ENCODE data around the gene SNRK. TPM values are rescaled to one million over a fixed set of nuclear protein-coding genes. Genes with fewer than 3 reads are reported as not detected.

Gene SNRK
- polyA plus RNA-seq, 3 donors, result 12.8 to 19.7 (median 16.1) TPM

DNA sequence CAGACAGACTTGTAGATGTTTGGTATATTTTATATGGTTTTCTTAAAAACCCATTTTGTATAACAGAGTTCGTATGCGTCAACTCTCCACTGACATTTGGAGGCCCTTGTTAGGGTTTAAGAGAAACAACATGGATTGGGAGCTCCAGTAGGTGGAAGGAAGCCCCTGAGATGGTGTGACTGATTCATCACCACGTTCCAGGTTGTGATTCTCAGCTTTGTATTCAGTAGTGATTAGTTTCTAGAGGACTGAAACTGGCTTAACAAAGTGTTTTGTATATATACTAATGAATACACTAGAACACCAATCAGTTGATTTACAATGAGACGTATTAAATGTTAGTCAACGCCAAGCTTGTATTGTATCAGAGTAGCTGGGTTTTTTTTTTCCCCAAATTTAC lies 33.9 kb downstream of the SNRK start:
- no peaks in the 10 kb centered on the region for H3K9me3 ChIP-seq (replicated peaks in 1 of 2; ENCODE audit: control insufficient read depth in 1 of 2, insufficient read depth in 1 of 2, low read length in 2 of 2)
- no peak overlapping the region for H3K9ac ChIP-seq (ENCODE audit: insufficient read depth, low read length, poor library complexity, severe bottlenecking)
- H2AFZ ChIP-seq (ENCODE audit: insufficient read depth, low read depth, low read length, poor library complexity, severe bottlenecking), result no peak overlapping the region
- Mint-ChIP-seq H3K27ac (no peak overlapping the region), H3K27me3 (ENCODE audit: low read depth in 3 of 3) (peaks cover 0 to 1% (median 1%) of the 10 kb centered on the region in 3 donors), H3K4me1 (peaks cover 42% of the 10 kb centered on the region), H3K4me3 (no peak overlapping the region), H3K9me3 (peaks cover 0 to 4% (median 0%) of the 10 kb centered on the region in 7 donors), H3K36me3 (peaks cover 13 to 35% of the 10 kb centered on the region in 2 donors)
- intact Hi-C loops (cut with micrococcal nuclease), result loop anchor here in 1 of 2 donors (10.0 kb wide), 1 partner anchor 55 kb away; no protein-coding TSS in a partner anchor
- H3K36me3 ChIP-seq (replicated peaks in 1 of 2; ENCODE audit: control insufficient read depth in 1 of 2, insufficient read depth in 2 of 2, low read length in 2 of 2), result peaks cover 3 to 40% of the 10 kb centered on the region in 2 donors
- TF ChIP-seq, protein P1, sequence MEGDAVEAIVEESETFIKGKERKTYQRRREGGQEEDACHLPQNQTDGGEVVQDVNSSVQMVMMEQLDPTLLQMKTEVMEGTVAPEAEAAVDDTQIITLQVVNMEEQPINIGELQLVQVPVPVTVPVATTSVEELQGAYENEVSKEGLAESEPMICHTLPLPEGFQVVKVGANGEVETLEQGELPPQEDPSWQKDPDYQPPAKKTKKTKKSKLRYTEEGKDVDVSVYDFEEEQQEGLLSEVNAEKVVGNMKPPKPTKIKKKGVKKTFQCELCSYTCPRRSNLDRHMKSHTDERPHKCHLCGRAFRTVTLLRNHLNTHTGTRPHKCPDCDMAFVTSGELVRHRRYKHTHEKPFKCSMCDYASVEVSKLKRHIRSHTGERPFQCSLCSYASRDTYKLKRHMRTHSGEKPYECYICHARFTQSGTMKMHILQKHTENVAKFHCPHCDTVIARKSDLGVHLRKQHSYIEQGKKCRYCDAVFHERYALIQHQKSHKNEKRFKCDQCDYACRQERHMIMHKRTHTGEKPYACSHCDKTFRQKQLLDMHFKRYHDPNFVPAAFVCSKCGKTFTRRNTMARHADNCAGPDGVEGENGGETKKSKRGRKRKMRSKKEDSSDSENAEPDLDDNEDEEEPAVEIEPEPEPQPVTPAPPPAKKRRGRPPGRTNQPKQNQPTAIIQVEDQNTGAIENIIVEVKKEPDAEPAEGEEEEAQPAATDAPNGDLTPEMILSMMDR (IDR thresholded peaks at IDR 0.05), result no peak
- H3K4me2 ChIP-seq (replicated peaks; ENCODE audit: extremely low read depth, low read length, poor library complexity, severe bottlenecking), result no peak overlapping the region
- H3K4me1 ChIP-seq (ENCODE audit: control insufficient read depth in 1 of 2, insufficient read depth in 2 of 2, low read length in 2 of 2), result peaks cover 18 to 24% of the 10 kb centered on the region in 2 donors
- peaks cover 100% of the 10 kb centered on the region for H4K20me1 ChIP-seq (ENCODE audit: insufficient read depth, low read length)
- WGBS (ENCODE audit: insufficient coverage), result 100% methylated on average over 2 of the region's 5 CpGs
- DNase-seq, result no peak
- no peak overlapping the region for H3K4me3 ChIP-seq (replicated peaks in 1 of 3; ENCODE audit: low read depth in 2 of 3, low read length in 3 of 3)
- H3K27ac ChIP-seq (ENCODE audit: low read depth in 1 of 2, low read length in 2 of 2), result peak overlapping the region in 1 of 2 donors; percentile 53
- H3K79me2 ChIP-seq (ENCODE audit: insufficient read depth, low read length), result peaks cover 100% of the 10 kb centered on the region
- H3K27me3 ChIP-seq (ENCODE audit: control insufficient read depth in 2 of 2, insufficient read depth in 2 of 2, low read length in 2 of 2), result no peaks in the 10 kb centered on the region

DNA sequence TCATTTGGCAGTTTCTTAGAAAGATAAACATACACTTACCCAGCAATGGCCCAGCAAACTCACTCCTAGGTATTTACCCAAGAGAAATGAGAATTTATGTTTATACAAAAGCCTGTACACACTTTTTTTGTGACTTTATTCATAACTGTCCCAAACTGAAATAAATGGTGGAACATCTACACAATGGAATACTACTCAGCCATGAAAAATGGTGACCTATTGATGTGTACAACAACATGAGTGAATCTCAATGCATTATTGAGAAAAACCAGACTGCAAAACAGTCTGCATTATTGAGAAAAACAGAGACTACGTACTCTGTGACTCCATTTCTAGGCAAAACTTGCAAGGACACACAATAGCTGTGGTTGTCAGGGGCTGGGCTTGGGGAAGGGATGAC lies 37.2 kb downstream of the SNRK start:
- Histone ChIP-seq H4K20me1 (ENCODE audit: insufficient read depth, low read length) (peaks cover 100% of the 10 kb centered on the region), H3K4me1 (ENCODE audit: control insufficient read depth in 1 of 2, insufficient read depth in 2 of 2, low read length in 2 of 2) (peaks cover 40 to 52% of the 10 kb centered on the region in 2 donors), H3K4me2 (replicated peaks; ENCODE audit: extremely low read depth, low read length, poor library complexity, severe bottlenecking) (no peak overlapping the region), H3K27ac (ENCODE audit: low read depth in 1 of 2, low read length in 2 of 2) (peak overlapping the region in 1 of 2 donors; percentile 33), H3K36me3 (replicated peaks in 1 of 2; ENCODE audit: control insufficient read depth in 1 of 2, insufficient read depth in 2 of 2, low read length in 2 of 2) (peaks cover 3 to 23% of the 10 kb centered on the region in 2 donors), H3K4me3 (replicated peaks in 1 of 3; ENCODE audit: low read depth in 2 of 3, low read length in 3 of 3) (no peak overlapping the region), H3K9ac (ENCODE audit: insufficient read depth, low read length, poor library complexity, severe bottlenecking) (no peak overlapping the region), H3K27me3 (ENCODE audit: control insufficient read depth in 2 of 2, insufficient read depth in 2 of 2, low read length in 2 of 2) (no peaks in the 10 kb centered on the region), H3K9me3 (replicated peaks in 1 of 2; ENCODE audit: control insufficient read depth in 1 of 2, insufficient read depth in 1 of 2, low read length in 2 of 2) (no peaks in the 10 kb centered on the region), H3K79me2 (ENCODE audit: insufficient read depth, low read length) (peaks cover 100% of the 10 kb centered on the region), H2AFZ (ENCODE audit: insufficient read depth, low read depth, low read length, poor library complexity, severe bottlenecking) (no peak overlapping the region)
- peaks cover 0 to 1% (median 0%) of the 10 kb centered on the region in 3 donors for H3K27me3 Mint-ChIP-seq (ENCODE audit: low read depth in 3 of 3)
- peaks cover 60% of the 10 kb centered on the region for H3K4me1 Mint-ChIP-seq
- WGBS (ENCODE audit: insufficient coverage), result 100% methylated on average over 1 of the region's 1 CpG
- no peak for DNase-seq
- H3K9me3 Mint-ChIP-seq, result peaks cover 0 to 4% (median 0%) of the 10 kb centered on the region in 7 donors
- intact Hi-C loops (cut with micrococcal nuclease), result loop anchor here in 1 of 2 donors (10.0 kb wide), 1 partner anchor 51 kb away; no protein-coding TSS in a partner anchor
- TF ChIP-seq, protein P1 (IDR thresholded peaks at IDR 0.05), result no peak
- H3K4me3 Mint-ChIP-seq, result no peak overlapping the region
- peak overlapping the region in 1 of 7 donors; percentile 53 for H3K27ac Mint-ChIP-seq
- peaks cover 11 to 29% of the 10 kb centered on the region in 2 donors for H3K36me3 Mint-ChIP-seq

All from CD14-positive monocyte (primary cell).